ENCODE results near the gene SYT3. TPM values are rescaled to one million over a fixed set of nuclear protein-coding genes. Genes with fewer than 3 reads are reported as not detected.

The SYT3 gene
- total and polyA plus RNA-seq, 2 of the 8 experiments (the other 6 are each of a cell fraction or from before 2014, with no cell fraction given), result 6.7 to 17.3 TPM

DNA sequence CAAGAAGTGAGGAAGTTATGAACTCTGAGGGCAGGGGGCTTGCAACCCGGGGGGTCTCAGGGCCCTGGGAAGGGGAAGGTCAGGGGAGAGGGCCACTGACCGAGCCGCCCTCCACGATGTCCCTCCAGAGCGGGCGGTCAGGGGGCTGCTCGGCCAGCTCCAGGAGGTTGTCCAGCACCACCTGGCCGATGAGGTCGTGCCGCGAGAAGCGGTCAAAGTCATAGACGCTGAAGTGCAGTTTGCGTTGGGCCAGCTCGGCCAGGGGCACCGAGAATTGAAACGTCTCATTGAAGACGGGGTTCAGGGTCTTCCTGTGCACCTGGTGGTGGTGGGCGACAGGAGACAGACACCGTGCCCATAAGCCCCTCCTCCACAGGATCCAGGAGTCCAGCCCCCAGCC lies 10.5 kb downstream of the SYT3 start (continued):
- no peak for TF ChIP-seq HDAC2 (IDR thresholded peaks at IDR 0.05; ENCODE audit: borderline replicate concordance in 1 of 2, low read depth in 2 of 2, low read length in 2 of 2)
- TF ChIP-seq SIX5 (IDR thresholded peaks at IDR 0.05; ENCODE audit: low read depth, low read length), result no peak
- no peak for TF ChIP-seq ASH2L (IDR thresholded peaks at IDR 0.05; ENCODE audit: low read length)
- TF ChIP-seq KDM4A (IDR thresholded peaks at IDR 0.05; ENCODE audit: low read depth, low read length, severe bottlenecking), result no peak

Measured in H1 (cell line).